ENCODE data around the gene BAZ1A.

The BAZ1A gene

DNA sequence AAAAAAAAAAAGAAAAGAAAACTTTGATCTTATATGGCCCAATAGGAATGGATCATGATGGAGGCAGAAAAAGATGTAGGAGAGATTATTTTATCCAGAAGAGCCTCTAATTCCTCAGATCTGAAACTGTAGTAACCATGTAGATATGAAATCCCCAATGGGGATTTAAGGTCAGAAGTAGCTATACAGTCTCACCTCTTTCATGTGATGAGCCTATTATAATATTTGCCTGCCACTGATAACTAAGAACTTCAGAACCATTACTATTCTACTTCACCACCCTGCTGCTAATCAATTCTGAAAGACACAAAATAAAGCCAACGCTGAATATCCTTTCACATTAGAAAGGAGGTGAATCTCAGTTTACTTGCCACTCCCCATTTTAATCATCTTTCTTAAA lies 29.3 kb downstream of the BAZ1A start:
- Histone ChIP-seq H3K36me3 (ENCODE audit: insufficient read depth, low read depth, low read length) (no peaks in the 10 kb centered on the region), H3K27me3 (ENCODE audit: insufficient read depth, low read length) (no peaks in the 10 kb centered on the region)

DNA sequence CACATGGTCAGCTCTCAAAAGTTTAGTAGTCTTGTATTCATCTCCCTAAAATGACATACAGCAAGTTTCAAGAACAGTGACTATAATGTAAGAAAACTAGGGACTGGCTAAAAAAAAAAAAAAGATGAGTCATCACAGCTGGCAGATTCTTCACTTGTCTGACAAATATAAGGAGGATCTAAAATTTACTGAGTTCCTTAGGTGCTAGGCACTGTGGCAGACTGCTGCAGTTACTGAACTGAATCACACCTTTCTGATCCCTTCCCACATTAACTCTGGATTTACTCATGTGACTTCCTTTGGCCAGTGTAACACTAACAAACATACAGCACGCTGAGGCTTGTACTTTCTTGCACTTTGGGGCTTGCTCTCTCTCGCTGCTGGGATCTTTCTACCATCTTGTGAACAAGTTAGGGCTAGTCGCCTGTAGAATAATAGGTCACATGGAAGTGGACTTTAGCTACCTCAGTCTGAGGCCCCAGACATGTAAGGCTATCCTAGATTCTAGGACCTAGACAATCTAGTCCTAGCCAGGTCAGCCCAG lies 32.1 kb downstream of the BAZ1A start:
- Histone ChIP-seq H3K4me3 (ENCODE audit: low read length) (no peak overlapping the region), H3K36me3 (ENCODE audit: insufficient read depth, low read depth, low read length) (no peaks in the 10 kb centered on the region), H3K27me3 (ENCODE audit: insufficient read depth, low read length) (no peaks in the 10 kb centered on the region), H3K9ac (ENCODE audit: low read depth, low read length) (no peak overlapping the region; the same call in 1 of the 2 replicates), H3K4me1 (ENCODE audit: insufficient read depth, low read length) (peaks cover 1% of the 10 kb centered on the region; the same call in 1 of the 2 replicates), H3K9me3 (ENCODE audit: insufficient read depth, low read depth, low read length) (no peaks in the 10 kb centered on the region), H3K27ac (ENCODE audit: low read length) (no peak overlapping the region)

More for the DNA sequence above, 29.3 kb downstream of the BAZ1A start:
- Histone ChIP-seq H3K4me1 (ENCODE audit: insufficient read depth, low read length) (no peaks in the 10 kb centered on the region), H3K27ac (ENCODE audit: low read length) (no peak overlapping the region), H3K9ac (ENCODE audit: low read depth, low read length) (no peak overlapping the region), H3K4me3 (ENCODE audit: low read length) (no peak overlapping the region), H3K9me3 (ENCODE audit: insufficient read depth, low read depth, low read length) (no peaks in the 10 kb centered on the region)

DNA sequence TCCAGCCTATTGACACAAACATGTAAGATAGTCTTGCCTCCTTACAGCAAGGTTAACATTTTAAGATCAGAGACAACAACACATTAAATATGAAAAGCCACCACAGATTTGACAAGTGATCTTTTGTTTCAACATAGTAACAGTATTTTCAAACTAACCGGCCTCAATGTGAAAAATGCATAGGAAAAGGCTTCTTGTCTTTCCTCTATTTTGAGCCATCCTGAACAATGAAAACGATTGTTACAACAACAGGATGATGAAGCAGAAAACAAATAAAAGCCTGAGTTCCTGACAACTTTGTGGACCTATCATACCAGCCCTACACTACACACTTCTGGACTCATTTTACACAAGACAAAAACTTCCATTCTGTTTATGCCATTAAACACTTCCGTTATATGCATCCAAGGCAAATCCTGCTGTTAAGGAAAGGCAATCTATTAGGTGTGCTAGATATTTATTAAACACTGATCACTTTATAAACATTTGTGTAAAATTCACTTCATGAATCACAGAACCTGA lies 37.3 kb downstream of the BAZ1A start:
- Histone ChIP-seq H3K4me1 (ENCODE audit: insufficient read depth, low read length) (peaks cover 6% of the 10 kb centered on the region; the same call in 1 of the 2 replicates), H3K9me3 (ENCODE audit: insufficient read depth, low read depth, low read length) (no peaks in the 10 kb centered on the region), H3K4me3 (ENCODE audit: low read length) (no peak overlapping the region), H3K27me3 (ENCODE audit: insufficient read depth, low read length) (no peaks in the 10 kb centered on the region), H3K9ac (ENCODE audit: low read depth, low read length) (no peak overlapping the region), H3K36me3 (ENCODE audit: insufficient read depth, low read depth, low read length) (no peaks in the 10 kb centered on the region), H3K27ac (ENCODE audit: low read length) (no peak overlapping the region)

DNA sequence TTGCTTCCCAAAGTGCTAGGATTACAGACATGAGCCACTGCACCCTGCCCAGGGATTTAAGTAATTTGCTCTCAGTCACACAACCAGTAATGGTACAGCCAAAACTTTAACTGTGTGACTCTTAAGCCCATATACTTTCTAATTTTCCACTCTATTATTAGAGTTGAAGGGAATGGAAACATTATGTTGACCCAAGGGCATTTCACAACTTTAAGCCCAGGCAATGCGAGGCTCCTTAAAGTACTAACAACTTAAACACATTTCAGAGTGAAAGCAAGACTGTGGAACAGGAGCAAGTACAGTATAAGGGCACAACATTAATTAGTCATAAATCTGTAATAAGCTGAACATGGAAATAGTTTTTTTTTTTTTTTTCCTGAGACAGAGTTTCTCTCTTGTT lies 39.8 kb downstream of the BAZ1A start:
- Histone ChIP-seq H3K9me3 (ENCODE audit: insufficient read depth, low read depth, low read length) (no peaks in the 10 kb centered on the region), H3K27me3 (ENCODE audit: insufficient read depth, low read length) (no peaks in the 10 kb centered on the region), H3K27ac (ENCODE audit: low read length) (no peak overlapping the region), H3K9ac (ENCODE audit: low read depth, low read length) (no peak overlapping the region), H3K4me1 (ENCODE audit: insufficient read depth, low read length) (peaks cover 6% of the 10 kb centered on the region; the same call in 1 of the 2 replicates), H3K4me3 (ENCODE audit: low read length) (no peak overlapping the region), H3K36me3 (ENCODE audit: insufficient read depth, low read depth, low read length) (no peaks in the 10 kb centered on the region)

DNA sequence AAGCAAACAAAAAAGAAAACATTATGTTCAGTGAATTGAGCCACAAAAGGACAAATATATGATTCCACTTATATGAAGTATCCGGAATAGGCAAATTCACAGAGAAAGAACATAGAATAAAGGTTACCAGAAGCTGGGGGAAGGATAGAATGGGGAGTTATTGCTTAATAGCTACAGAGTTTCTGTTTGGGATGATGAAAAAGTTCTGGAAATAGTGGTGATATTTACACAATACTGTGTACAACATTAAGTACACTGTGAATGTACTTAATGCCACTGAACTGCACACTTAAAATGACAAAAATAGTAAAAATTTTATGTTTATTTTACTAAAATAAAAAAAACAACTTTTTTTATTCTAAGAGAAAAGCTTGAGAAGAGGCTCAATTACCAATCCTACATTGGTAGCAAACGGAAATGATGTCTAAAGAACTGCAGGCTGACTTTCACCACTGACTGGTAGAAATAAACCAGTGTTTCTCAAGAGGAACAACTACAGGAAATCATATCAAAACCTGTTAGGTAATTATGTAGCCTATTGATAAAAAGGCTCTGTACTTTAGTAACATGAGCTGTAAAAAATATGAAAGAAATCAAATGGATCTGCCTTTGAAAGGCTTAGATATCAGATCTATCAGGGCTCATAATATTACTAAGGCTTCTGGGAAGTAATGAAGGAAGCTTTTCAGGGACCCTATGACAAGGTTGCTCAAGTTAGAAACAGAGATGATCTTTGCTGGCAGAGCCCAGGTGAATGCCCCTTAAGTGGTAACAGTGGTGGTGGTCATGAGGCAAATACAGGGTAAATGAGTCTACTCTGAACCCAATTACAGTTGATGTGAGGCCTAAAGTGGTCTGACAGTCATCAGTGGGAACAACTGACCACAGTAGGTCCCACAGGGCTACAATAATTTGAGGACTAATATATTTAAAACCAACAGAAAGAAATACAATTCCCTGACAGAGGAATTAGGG lies 41.3 kb downstream of the BAZ1A start:
- H3K36me3 ChIP-seq (ENCODE audit: insufficient read depth, low read depth, low read length): no peaks in the 10 kb centered on the region
- no peak overlapping the region for H3K27ac ChIP-seq (ENCODE audit: low read length)
- H3K27me3 ChIP-seq (ENCODE audit: insufficient read depth, low read length): no peaks in the 10 kb centered on the region
- no peak overlapping the region for H3K9ac ChIP-seq (ENCODE audit: low read depth, low read length)
- H3K4me1 ChIP-seq (ENCODE audit: insufficient read depth, low read length): peaks cover 6% of the 10 kb centered on the region; the same call in 1 of the 2 replicates
- H3K9me3 ChIP-seq (ENCODE audit: insufficient read depth, low read depth, low read length): no peaks in the 10 kb centered on the region
- H3K4me3 ChIP-seq (ENCODE audit: low read length): no peak overlapping the region

DNA sequence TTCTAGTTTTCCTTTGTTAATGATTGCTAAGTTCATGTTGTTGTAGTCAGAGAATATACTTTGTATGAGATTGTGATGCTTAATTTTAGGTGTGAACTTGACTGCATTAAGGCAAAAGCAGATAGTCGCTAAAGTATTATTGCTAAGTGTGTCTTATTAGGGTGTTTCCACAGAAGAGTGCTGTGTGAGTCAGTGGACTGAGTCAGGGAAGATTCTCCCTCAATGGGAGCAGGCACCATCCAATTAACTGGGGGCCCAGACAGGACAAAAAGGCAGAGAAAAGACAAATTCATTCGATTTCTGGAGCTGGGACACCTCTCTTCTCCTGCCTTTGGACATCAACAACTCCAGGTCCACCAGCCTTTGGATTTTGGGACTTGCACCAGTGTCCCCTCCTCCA lies 48.5 kb downstream of the BAZ1A start:
- Histone ChIP-seq H3K9ac (ENCODE audit: low read depth, low read length) (no peak overlapping the region), H3K27ac (ENCODE audit: low read length) (no peak overlapping the region), H3K36me3 (ENCODE audit: insufficient read depth, low read depth, low read length) (peaks cover 16% of the 10 kb centered on the region; the same call in 1 of the 2 replicates)

DNA sequence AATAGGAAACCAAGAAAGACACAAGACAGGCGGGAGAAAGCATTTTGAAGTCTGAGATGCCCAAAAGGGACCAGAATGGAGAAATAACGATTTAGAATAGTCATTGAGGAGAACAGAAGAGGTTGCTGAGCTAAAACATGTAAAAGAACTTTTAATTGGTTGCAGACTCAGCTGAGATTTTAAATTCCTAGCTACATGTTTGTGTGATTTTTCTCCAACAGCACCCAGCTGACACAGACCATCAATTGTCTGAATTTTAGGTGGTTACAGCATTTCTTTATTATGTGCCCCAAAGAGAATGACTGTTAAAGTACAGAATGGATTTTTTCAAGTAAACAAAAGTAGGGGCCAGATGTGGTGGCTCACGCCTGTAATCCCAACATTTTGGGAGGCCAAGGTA lies 50.3 kb downstream of the BAZ1A start:
- Histone ChIP-seq H3K36me3 (ENCODE audit: insufficient read depth, low read depth, low read length) (peaks cover 20% of the 10 kb centered on the region; the same call in 1 of the 2 replicates), H3K4me1 (ENCODE audit: insufficient read depth, low read length) (no peaks in the 10 kb centered on the region), H3K9me3 (ENCODE audit: insufficient read depth, low read depth, low read length) (no peaks in the 10 kb centered on the region), H3K9ac (ENCODE audit: low read depth, low read length) (no peak overlapping the region), H3K4me3 (ENCODE audit: low read length) (no peak overlapping the region), H3K27me3 (ENCODE audit: insufficient read depth, low read length) (no peaks in the 10 kb centered on the region), H3K27ac (ENCODE audit: low read length) (no peak overlapping the region)

More for the DNA sequence above, 48.5 kb downstream of the BAZ1A start:
- H3K9me3 ChIP-seq (ENCODE audit: insufficient read depth, low read depth, low read length): no peaks in the 10 kb centered on the region
- H3K4me1 ChIP-seq (ENCODE audit: insufficient read depth, low read length): no peaks in the 10 kb centered on the region
- H3K27me3 ChIP-seq (ENCODE audit: insufficient read depth, low read length): no peaks in the 10 kb centered on the region
- no peak overlapping the region for H3K4me3 ChIP-seq (ENCODE audit: low read length)

DNA sequence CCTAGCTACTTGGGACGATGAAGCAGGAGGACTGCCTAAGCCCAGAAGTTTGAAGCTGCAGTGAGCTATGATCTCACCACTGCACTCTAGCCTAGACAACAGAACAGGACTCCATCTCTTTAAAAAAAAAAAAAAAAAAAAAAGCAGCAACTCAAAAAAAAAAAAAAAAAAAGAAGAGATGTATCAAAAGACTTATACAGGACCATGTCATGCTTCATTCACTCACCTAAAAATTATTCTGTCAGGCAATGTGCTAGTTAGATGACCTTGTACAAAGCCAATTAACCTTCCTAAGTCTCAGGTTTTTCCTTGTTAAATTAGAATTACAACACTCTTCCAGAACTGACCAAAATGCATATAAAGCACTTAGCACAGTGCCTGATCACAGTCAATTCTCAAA lies 50.9 kb downstream of the BAZ1A start:
- no peak overlapping the region for H3K27ac ChIP-seq (ENCODE audit: low read length)
- H3K36me3 ChIP-seq (ENCODE audit: insufficient read depth, low read depth, low read length): peaks cover 23% of the 10 kb centered on the region; the same call in 1 of the 2 replicates

DNA sequence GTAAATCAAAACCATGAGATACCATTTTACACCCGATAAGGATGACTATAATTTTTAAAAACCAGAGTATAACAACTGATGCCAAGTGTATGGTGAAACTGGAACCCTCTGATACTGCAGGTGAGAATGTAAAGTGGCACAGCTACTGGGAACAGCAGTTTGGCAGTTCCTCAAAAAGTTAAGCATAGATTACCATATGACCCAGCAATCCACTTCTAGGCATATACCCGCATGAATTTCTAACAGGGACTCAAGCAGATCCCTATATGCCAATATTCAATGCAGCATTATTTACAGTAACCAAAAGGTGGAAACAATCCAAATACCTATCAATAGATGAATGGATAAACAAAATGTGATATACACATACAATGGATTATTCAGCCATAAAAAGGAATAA lies 57.4 kb downstream of the BAZ1A start:
- H3K36me3 ChIP-seq (ENCODE audit: insufficient read depth, low read depth, low read length): peaks cover 16% of the 10 kb centered on the region
- H3K9ac ChIP-seq (ENCODE audit: low read depth, low read length): no peak overlapping the region
- no peaks in the 10 kb centered on the region; the same call in 1 of the 2 replicates for H3K9me3 ChIP-seq (ENCODE audit: insufficient read depth, low read depth, low read length)
- no peak overlapping the region for H3K4me3 ChIP-seq (ENCODE audit: low read length)
- H3K27me3 ChIP-seq (ENCODE audit: insufficient read depth, low read length): no peaks in the 10 kb centered on the region
- H3K4me1 ChIP-seq (ENCODE audit: insufficient read depth, low read length): no peaks in the 10 kb centered on the region
- no peak overlapping the region for H3K27ac ChIP-seq (ENCODE audit: low read length)

More for the DNA sequence above, 50.9 kb downstream of the BAZ1A start:
- H3K4me1 ChIP-seq (ENCODE audit: insufficient read depth, low read length): no peaks in the 10 kb centered on the region
- no peaks in the 10 kb centered on the region; the same call in 1 of the 2 replicates for H3K9me3 ChIP-seq (ENCODE audit: insufficient read depth, low read depth, low read length)
- no peaks in the 10 kb centered on the region for H3K27me3 ChIP-seq (ENCODE audit: insufficient read depth, low read length)
- H3K4me3 ChIP-seq (ENCODE audit: low read length): no peak overlapping the region
- H3K9ac ChIP-seq (ENCODE audit: low read depth, low read length): no peak overlapping the region

DNA sequence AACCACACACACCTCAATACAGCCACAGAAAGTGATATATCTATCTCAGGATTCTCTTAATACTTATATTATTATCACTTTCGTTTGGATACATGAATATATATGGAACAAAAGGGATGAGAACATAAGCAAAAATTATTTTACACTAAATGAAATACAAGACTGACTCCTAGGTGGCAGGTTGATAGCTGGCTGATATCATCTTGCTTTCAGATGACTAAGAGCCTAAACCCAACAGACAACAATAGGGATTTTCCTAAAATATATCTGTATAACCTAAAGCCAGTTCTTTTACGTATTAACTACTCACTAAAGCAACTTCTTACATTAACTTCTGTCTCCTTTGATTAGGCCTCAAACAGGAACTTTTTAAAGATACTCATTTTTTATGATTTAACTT lies 65.1 kb downstream of the BAZ1A start:
- H3K4me1 ChIP-seq (ENCODE audit: insufficient read depth, low read length): no peaks in the 10 kb centered on the region
- no peak overlapping the region for H3K9ac ChIP-seq (ENCODE audit: low read depth, low read length)
- H3K9me3 ChIP-seq (ENCODE audit: insufficient read depth, low read depth, low read length): no peaks in the 10 kb centered on the region
- H3K27ac ChIP-seq (ENCODE audit: low read length): no peak overlapping the region
- H3K27me3 ChIP-seq (ENCODE audit: insufficient read depth, low read length): no peaks in the 10 kb centered on the region
- H3K4me3 ChIP-seq (ENCODE audit: low read length): no peak overlapping the region
- peaks cover 26% of the 10 kb centered on the region for H3K36me3 ChIP-seq (ENCODE audit: insufficient read depth, low read depth, low read length)

DNA sequence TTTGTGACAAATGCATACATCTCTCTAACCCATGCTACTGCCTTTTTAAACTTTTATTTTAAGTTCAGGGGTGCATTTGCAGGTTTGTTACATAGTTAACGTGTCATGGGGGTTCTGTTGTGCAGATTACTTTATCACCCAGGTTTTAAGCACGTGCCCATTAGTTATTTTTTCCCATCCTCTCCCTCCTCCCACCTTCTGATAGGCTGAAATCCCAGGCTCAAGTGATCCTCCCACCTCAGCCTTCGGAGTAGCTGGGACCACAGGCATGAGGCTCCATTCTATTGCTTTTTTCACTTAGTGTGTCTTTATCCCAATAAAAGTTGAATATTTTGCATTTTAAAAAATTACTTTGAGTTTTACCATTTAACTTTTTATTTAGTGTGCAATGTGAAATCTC lies 68.9 kb downstream of the BAZ1A start:
- Histone ChIP-seq H3K4me3 (ENCODE audit: low read length) (no peak overlapping the region), H3K4me1 (ENCODE audit: insufficient read depth, low read length) (no peaks in the 10 kb centered on the region), H3K36me3 (ENCODE audit: insufficient read depth, low read depth, low read length) (peaks cover 40% of the 10 kb centered on the region), H3K9me3 (ENCODE audit: insufficient read depth, low read depth, low read length) (no peaks in the 10 kb centered on the region), H3K9ac (ENCODE audit: low read depth, low read length) (no peak overlapping the region), H3K27ac (ENCODE audit: low read length) (no peak overlapping the region), H3K27me3 (ENCODE audit: insufficient read depth, low read length) (no peaks in the 10 kb centered on the region)
